BE2C (cell line): Measurements from ENCODE around the gene ERP29. TPM values are rescaled to one million over a fixed set of nuclear protein-coding genes. Genes with fewer than 3 reads are reported as not detected.
A peak's percentile ranks its signal among the peaks of the same experiment; 100 is the strongest.

ENCODE experiments used
- DNase-seq: peaks from one replicate; pipeline ENCODE4 v3.0.0-alpha.2; 2020
- H3K27me3 ChIP-seq: fragments of 250-450 bp; sonication (Bioruptor Pico); 2 replicates; pipeline ENCODE4 v1.5.1; 2020; ENCODE audit warnings: mild to moderate bottlenecking
- H3K36me3 ChIP-seq: fragments of 250-450 bp; sonication (Bioruptor Pico); 2 replicates; pipeline ENCODE4 v1.5.1; 2020; ENCODE audit warnings: mild to moderate bottlenecking
- H3K4me1 ChIP-seq: fragments of 250-450 bp; sonication (Bioruptor Pico); 2 replicates; pipeline ENCODE4 v1.5.1; 2020
- H3K4me3 ChIP-seq: 2 replicates; pipeline ENCODE4 v1.5.1; 2011; ENCODE audit warnings: low read depth, low read length
- H3K9me3 ChIP-seq: fragments of 250-450 bp; sonication (Bioruptor Pico); 2 replicates; pipeline ENCODE4 v1.5.1; 2020
- polyA plus RNA-seq: library from polyadenylated mRNA; unstranded; fragments of >200 nt; gene quantifications from one replicate; pipeline ENCODE4 v1.2.1, GENCODE V29; 2012; ENCODE audit warnings: low read depth, missing spikeins; ENCODE audit not compliant: insufficient read length, insufficient read depth
- TF ChIP-seq, protein P1 (sequence below): IDR thresholded peaks from 2 replicates; pipeline ENCODE4 v1.5.1; 2012; ENCODE audit warnings: mild to moderate bottlenecking, low read depth, low read length

The ERP29 gene
- polyA plus RNA-seq, result 197 TPM

DNA sequence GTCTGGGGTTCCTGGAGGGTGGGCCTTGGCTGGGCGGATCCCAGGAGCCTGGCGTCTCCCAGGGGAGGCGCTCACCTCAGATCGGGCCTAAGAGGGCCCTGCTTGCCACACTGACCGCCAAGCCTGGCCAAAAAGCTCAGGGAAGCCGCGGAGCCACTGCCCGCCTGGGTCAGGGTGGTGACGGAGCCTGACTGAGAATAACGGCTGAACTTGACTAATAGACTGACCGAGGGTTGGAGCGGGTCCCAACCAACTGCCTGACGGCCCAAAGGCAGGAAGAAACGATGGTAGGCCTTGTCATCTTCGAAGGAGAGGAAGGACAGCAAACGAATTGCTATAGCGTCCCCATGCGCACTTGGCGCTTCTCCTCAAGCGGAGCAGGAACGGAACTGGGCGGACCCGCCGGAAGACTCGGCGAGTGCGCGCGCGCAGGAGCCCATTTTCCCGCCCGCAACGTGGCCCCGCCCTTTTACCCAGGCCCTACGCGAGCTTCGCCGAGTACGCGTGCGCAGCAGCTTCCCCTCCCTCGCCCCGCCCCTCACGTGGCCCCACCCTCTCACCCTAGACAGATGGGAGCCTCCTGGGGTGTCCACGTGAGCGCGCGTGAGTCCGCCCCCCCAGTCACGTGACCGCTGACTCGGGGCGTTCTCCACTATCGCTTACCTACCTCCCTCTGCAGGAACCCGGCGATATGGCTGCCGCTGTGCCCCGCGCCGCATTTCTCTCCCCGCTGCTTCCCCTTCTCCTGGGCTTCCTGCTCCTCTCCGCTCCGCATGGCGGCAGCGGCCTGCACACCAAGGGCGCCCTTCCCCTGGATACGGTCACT is at the start of gene ERP29, which contains the start of gene TMEM116:
TSS of gene ERP29 (plus strand) at position 652 of the 826 bp plus-strand sequence. CDS start at position 692, 40 bp downstream.
TSS of gene TMEM116 (minus strand) at position 391 of the 826 bp plus-strand sequence. CDS start 7,895 bp downstream, outside the sequence.
- Histone ChIP-seq H3K4me3 (peak within 1 kb of the TSS; percentile 78), H3K27me3 (no peaks in the 10 kb centered on the region), H3K36me3 (peaks cover 17% of the 10 kb centered on the region), H3K9me3 (no peaks in the 10 kb centered on the region), H3K4me1 (no peaks in the 10 kb centered on the region)
- DNase-seq, result peak; percentile 100
- TF ChIP-seq, protein P1, sequence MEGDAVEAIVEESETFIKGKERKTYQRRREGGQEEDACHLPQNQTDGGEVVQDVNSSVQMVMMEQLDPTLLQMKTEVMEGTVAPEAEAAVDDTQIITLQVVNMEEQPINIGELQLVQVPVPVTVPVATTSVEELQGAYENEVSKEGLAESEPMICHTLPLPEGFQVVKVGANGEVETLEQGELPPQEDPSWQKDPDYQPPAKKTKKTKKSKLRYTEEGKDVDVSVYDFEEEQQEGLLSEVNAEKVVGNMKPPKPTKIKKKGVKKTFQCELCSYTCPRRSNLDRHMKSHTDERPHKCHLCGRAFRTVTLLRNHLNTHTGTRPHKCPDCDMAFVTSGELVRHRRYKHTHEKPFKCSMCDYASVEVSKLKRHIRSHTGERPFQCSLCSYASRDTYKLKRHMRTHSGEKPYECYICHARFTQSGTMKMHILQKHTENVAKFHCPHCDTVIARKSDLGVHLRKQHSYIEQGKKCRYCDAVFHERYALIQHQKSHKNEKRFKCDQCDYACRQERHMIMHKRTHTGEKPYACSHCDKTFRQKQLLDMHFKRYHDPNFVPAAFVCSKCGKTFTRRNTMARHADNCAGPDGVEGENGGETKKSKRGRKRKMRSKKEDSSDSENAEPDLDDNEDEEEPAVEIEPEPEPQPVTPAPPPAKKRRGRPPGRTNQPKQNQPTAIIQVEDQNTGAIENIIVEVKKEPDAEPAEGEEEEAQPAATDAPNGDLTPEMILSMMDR, result peak; percentile 48

DNA sequence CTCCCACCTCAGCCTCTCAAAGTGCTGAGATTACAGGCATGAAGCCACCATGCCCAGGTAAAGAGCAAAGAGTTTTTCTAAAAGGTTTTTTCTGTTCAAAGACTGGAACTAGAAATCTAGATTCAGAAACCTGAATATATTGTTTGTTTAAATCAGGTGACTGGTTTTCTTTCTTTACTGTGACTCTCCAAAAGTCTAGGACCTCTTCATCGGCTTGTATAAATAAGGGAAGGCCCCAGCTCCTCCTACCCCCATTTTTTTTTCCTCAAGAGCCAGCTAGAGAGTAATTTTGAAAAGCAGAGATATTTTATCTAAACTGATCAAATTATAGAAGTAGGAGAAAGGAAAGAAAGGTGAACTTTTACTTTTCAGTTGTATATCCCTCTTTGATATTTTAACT is 48.3 kb upstream of the ERP29 start:
- Histone ChIP-seq H3K9me3 (no peaks in the 10 kb centered on the region; the same call in 1 of the 2 replicates), H3K4me3 (no peak overlapping the region), H3K36me3 (no peaks in the 10 kb centered on the region), H3K27me3 (no peaks in the 10 kb centered on the region), H3K4me1 (no peaks in the 10 kb centered on the region)
- TF ChIP-seq, protein P1, result no peak
- no peak for DNase-seq

DNA sequence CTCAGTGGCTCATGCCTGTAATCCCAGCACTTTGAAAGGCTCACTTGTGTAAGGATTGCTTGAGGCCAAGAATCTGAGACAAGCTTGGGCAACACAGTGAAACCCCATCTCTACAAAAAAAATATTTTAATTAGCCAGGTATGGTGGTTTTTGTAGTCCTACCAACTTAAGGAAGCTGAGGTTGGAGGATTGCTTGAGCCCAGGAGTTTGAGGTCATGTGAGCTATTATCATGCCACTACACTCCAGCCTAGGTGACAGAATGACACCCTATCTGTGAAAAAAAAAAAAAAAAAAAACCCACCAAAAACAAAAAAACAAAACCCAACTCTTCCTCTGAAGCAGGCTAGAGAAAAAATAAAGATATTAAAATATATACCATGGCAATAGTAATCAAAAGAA is 41.4 kb upstream of the ERP29 start:
- no peak for DNase-seq
- H3K4me1 ChIP-seq, result no peaks in the 10 kb centered on the region
- H3K36me3 ChIP-seq, result no peaks in the 10 kb centered on the region
- no peaks in the 10 kb centered on the region for H3K27me3 ChIP-seq
- H3K9me3 ChIP-seq, result no peaks in the 10 kb centered on the region; the same call in 1 of the 2 replicates
- TF ChIP-seq, protein P1, result no peak
- H3K4me3 ChIP-seq, result no peak overlapping the region

DNA sequence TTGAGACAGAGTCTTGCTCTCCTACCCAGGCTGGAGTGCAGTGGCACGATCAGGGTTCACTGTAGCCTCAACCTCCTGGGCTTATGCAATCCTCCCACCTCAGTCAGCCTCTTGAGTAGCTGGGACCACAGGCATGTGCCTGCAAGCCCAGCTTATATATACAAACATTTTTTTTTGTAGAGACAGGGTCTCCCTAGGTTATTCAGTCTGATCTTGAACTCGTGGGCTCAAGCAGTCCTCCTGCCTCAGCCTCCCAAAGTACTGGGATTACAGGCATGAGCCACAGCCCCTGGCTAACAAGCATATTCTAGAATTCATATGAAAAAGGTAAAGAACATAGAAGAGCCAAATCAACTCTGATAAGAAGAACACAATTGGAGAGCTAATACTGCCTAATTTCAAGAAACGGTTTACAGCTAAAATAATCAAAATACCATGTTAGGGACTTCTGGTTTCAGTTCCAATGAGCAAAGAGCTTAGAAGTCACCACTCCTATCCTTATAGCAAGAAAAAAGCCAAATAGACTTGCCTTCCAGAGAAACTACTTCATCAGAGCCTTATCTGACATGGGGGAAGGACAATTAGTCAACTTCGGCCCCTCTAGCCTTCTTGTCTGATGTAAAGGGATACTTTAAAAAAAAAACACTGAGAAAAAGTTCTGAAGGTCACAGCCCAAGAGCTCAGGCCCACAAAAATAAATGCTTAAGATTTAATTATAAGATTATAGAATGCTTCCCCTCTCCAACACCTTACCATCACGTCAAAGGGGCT is 37.9 kb upstream of the ERP29 start:
- no peak for DNase-seq

DNA sequence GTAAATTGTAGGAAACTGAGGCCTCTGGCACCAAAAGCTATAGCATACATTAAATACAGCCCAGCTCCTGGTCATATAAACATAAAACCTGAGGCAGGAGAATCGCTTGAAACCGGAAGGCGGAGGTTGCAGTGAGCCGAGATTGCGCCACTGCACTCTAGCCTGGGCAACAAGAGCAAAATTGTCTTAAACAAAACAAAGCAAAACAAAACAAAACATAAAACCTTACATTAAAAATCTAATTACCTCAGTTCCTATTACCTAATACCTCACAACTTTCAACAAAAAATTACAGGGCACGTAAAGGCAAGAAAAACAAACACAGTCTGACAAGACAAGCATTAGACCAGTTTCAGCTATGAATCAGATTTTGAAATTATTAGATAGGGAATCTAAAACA is 36.9 kb upstream of the ERP29 start:
- H3K9me3 ChIP-seq, result no peaks in the 10 kb centered on the region
- no peaks in the 10 kb centered on the region for H3K36me3 ChIP-seq
- H3K4me1 ChIP-seq, result no peaks in the 10 kb centered on the region; the same call in 1 of the 2 replicates
- no peak overlapping the region for H3K4me3 ChIP-seq
- DNase-seq, result no peak
- TF ChIP-seq, protein P1, result no peak
- H3K27me3 ChIP-seq, result no peaks in the 10 kb centered on the region

More for the DNA sequence above, 37.9 kb upstream of the ERP29 start:
- no peaks in the 10 kb centered on the region for H3K27me3 ChIP-seq
- no peak overlapping the region for H3K4me3 ChIP-seq
- H3K4me1 ChIP-seq, result no peaks in the 10 kb centered on the region; the same call in 1 of the 2 replicates
- H3K36me3 ChIP-seq, result no peaks in the 10 kb centered on the region
- TF ChIP-seq, protein P1, result no peak
- no peaks in the 10 kb centered on the region for H3K9me3 ChIP-seq
